RPMI7951 (cell line): ENCODE measurements around the gene DRC3. TPM values are rescaled to one million over a fixed set of nuclear protein-coding genes. Genes with fewer than 3 reads are reported as not detected.
A peak's percentile ranks its signal among the peaks of the same experiment; 100 is the strongest.
"Not testable (repeated sequence)": the region's sequence is repeated elsewhere in the genome, so short reads cannot be mapped to it uniquely, and the experiment has no call there.

ENCODE experiments used
- DNase-seq: peaks from one replicate; pipeline ENCODE4 v3.0.0-alpha.2; 2012; ENCODE audit warnings: low read depth
- total RNA-seq: library from RNA; depleted of rRNA; stranded (reverse); fragments of >200 nt; shearing (Covaris generic); gene quantifications from 2 replicates; pipeline ENCODE4 v1.2.3, GENCODE V29; 2014

The DRC3 gene
- total RNA-seq, 1 experiment from 2014 or later: 2.2 TPM

GRCh38 chr17:17993852-17994251 is 21.2 kb downstream of the DRC3 start:
- no peak for DNase-seq

- peak; percentile 20 for DNase-seq
Measured at GRCh38 chr17:17994271-17995069, 21.8 kb downstream of the DRC3 start.

GRCh38 chr17:17995887-17996286 is 23.2 kb downstream of the DRC3 start:
- DNase-seq: not testable (repeated sequence)

- no peak for DNase-seq
Measured at GRCh38 chr17:17998934-17999333, 26.3 kb downstream of the DRC3 start.

- DNase-seq: no peak
Measured at GRCh38 chr17:17999364-18000029, 26.8 kb downstream of the DRC3 start.

GRCh38 chr17:18000030-18000408 is 27.4 kb downstream of the DRC3 start:
- DNase-seq: no peak

GRCh38 chr17:18002171-18002570 is 29.5 kb downstream of the DRC3 start:
- DNase-seq: no peak

- DNase-seq: no peak
Measured at GRCh38 chr17:18004345-18004744, 31.7 kb downstream of the DRC3 start.

- no peak for DNase-seq
Measured at GRCh38 chr17:18004884-18005305, 32.2 kb downstream of the DRC3 start.

GRCh38 chr17:18005496-18005895 is 32.8 kb downstream of the DRC3 start:
- DNase-seq: no peak

GRCh38 chr17:18006495-18007239 is 34.0 kb downstream of the DRC3 start:
- no peak for DNase-seq

GRCh38 chr17:18008496-18009268 is 36.0 kb downstream of the DRC3 start:
- DNase-seq: peak; percentile 68

GRCh38 chr17:18009609-18010420 is 37.2 kb downstream of the DRC3 start:
- no peak for DNase-seq

GRCh38 chr17:18011286-18011685 is 38.6 kb downstream of the DRC3 start:
- no peak for DNase-seq

- DNase-seq: no peak
Measured at GRCh38 chr17:18014006-18014405, 41.3 kb downstream of the DRC3 start.

- DNase-seq: no peak
Measured at GRCh38 chr17:18015593-18015992, 42.9 kb downstream of the DRC3 start.

GRCh38 chr17:18016426-18016825 is 43.8 kb downstream of the DRC3 start:
- DNase-seq: no peak

- DNase-seq: no peak
Measured at GRCh38 chr17:18017958-18018357, 45.3 kb downstream of the DRC3 start.

GRCh38 chr17:18018411-18018921 is 45.8 kb downstream of the DRC3 start:
- no peak for DNase-seq

- no peak for DNase-seq
Measured at GRCh38 chr17:18019838-18020154, 47.1 kb downstream of the DRC3 start.

GRCh38 chr17:18020971-18021370 is 48.3 kb downstream of the DRC3 start:
- no peak for DNase-seq
